Vagina (tissue), 2 donors: ENCODE data around the gene RFC3.

Source experiments
- POLR2A ChIP-seq, 2 donors: fragments of 450-650 bp; IDR thresholded peaks; one replicate each; pipeline ENCODE4 v1.6.1; 2017; ENCODE audit warnings: antibody characterized with exemption in 2 of 2, mild to moderate bottlenecking in 2 of 2, moderate library complexity in 2 of 2
- TF ChIP-seq, protein P1 (sequence below), 3 experiments: fragments of 450-650 bp in 2 of 3; fragments of 200-600 bp in 1 of 3; sonication (generic) in 1 of 3; IDR thresholded peaks; one replicate each; pipeline ENCODE4 v1.5.1; 2017 to 2019; ENCODE audit warnings: antibody characterized with exemption in 3 of 3, mild to moderate bottlenecking in 2 of 3, moderate library complexity in 2 of 3

DNA sequence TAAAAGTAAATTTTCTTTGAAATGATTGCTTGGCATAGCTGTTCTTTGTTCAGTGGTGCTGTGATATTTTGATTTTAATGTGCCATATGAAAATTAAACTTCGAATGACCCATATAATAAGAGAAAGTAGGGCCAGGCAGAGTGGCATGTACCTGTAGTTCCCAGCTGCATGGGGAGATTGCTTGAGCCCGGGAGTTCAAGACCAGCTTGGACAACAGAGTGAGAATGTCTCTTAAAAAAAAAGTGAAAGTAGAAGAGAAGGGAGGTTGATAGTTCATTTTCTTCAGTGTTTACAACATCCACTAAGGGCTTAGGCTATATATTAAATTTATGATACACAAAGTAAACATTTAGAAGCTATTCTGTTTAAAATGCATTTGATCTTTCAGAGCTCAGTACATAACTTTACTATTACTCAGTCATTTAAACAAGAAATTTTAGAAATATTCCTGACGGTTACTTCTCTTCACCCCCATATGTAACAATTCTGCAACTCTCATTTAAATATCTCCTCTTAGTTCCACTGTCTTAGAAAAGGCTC lies 17.2 kb upstream of the RFC3 start:
- TF ChIP-seq, protein P1, sequence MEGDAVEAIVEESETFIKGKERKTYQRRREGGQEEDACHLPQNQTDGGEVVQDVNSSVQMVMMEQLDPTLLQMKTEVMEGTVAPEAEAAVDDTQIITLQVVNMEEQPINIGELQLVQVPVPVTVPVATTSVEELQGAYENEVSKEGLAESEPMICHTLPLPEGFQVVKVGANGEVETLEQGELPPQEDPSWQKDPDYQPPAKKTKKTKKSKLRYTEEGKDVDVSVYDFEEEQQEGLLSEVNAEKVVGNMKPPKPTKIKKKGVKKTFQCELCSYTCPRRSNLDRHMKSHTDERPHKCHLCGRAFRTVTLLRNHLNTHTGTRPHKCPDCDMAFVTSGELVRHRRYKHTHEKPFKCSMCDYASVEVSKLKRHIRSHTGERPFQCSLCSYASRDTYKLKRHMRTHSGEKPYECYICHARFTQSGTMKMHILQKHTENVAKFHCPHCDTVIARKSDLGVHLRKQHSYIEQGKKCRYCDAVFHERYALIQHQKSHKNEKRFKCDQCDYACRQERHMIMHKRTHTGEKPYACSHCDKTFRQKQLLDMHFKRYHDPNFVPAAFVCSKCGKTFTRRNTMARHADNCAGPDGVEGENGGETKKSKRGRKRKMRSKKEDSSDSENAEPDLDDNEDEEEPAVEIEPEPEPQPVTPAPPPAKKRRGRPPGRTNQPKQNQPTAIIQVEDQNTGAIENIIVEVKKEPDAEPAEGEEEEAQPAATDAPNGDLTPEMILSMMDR (IDR thresholded peaks at IDR 0.05), result no peak
- no peak for TF ChIP-seq POLR2A (IDR thresholded peaks at IDR 0.05)
